Cardiac muscle cell (in vitro differentiated cells and primary cell): ENCODE measurements around the gene KLHL42. TPM values are rescaled to one million over a fixed set of nuclear protein-coding genes. Genes with fewer than 3 reads are reported as not detected.
"Not testable (repeated sequence)": the region's sequence is repeated elsewhere in the genome, so short reads cannot be mapped to it uniquely, and the experiment has no call there.

ENCODE experiments used
- DNase-seq, 2 donors: peaks; one replicate each; pipeline versions ENCODE4 v3.0.0 to v3.0.0-alpha.2; 2010 to 2017; ENCODE audit warnings: low read depth in 1 of 2, low spot score in 1 of 2
- H3K27ac ChIP-seq: fragments of 200-600 bp; sonication (generic); 2 replicates; pipeline ENCODE4 v1.5.1; 2016
- H3K27me3 ChIP-seq: fragments of 200-600 bp; sonication (generic); 2 replicates; pipeline ENCODE4 v1.6.0; 2016; ENCODE audit warnings: control low read depth
- H3K36me3 ChIP-seq: fragments of 200-600 bp; sonication (generic); 2 replicates; pipeline ENCODE4 v1.5.1; 2016; ENCODE audit warnings: control low read depth
- H3K4me1 ChIP-seq: fragments of 200-600 bp; sonication (generic); 2 replicates; pipeline ENCODE4 v1.8.1; 2017; ENCODE audit warnings: low read depth, mild to moderate bottlenecking, mixed run types
- H3K4me3 ChIP-seq: fragments of 200-600 bp; sonication (generic); 2 replicates; pipeline ENCODE4 v1.5.1; 2016; ENCODE audit warnings: mild to moderate bottlenecking
- H3K9me3 ChIP-seq: fragments of 200-600 bp; sonication (generic); 2 replicates; pipeline ENCODE4 v1.5.1; 2017; ENCODE audit warnings: low read depth, mild to moderate bottlenecking, control low read depth
- polyA plus RNA-seq: library from polyadenylated mRNA; unstranded; fragments of >200 nt; fragmentation: Nextera tagmentation; extraction: Ambion mirVana; gene quantifications from 2 replicates; pipeline ENCODE4 v1.2.1, GENCODE V29; 2016
- total RNA-seq: library from RNA; depleted of rRNA; stranded (reverse); fragments of >200 nt; gene quantifications from 2 replicates; pipeline ENCODE4 v1.2.3, GENCODE V29; 2016
- TF ChIP-seq, protein P1 (sequence below): IDR thresholded peaks from 2 replicates; pipeline ENCODE4 v1.5.1; 2012; ENCODE audit warnings: low read depth, mild to moderate bottlenecking, low read length

KLHL42 gene
- total and polyA plus RNA-seq, 2 experiments from 2014 or later, result 25.7 to 42.2 TPM

GRCh38 chr12:27743601-27744000 is 36.4 kb upstream of the KLHL42 start:
- Histone ChIP-seq H3K4me1 (no peaks in the 10 kb centered on the region), H3K36me3 (peaks cover 14% of the 10 kb centered on the region), H3K4me3 (no peak overlapping the region), H3K27ac (no peak overlapping the region), H3K27me3 (no peaks in the 10 kb centered on the region), H3K9me3 (no peaks in the 10 kb centered on the region)
- TF ChIP-seq, protein P1, sequence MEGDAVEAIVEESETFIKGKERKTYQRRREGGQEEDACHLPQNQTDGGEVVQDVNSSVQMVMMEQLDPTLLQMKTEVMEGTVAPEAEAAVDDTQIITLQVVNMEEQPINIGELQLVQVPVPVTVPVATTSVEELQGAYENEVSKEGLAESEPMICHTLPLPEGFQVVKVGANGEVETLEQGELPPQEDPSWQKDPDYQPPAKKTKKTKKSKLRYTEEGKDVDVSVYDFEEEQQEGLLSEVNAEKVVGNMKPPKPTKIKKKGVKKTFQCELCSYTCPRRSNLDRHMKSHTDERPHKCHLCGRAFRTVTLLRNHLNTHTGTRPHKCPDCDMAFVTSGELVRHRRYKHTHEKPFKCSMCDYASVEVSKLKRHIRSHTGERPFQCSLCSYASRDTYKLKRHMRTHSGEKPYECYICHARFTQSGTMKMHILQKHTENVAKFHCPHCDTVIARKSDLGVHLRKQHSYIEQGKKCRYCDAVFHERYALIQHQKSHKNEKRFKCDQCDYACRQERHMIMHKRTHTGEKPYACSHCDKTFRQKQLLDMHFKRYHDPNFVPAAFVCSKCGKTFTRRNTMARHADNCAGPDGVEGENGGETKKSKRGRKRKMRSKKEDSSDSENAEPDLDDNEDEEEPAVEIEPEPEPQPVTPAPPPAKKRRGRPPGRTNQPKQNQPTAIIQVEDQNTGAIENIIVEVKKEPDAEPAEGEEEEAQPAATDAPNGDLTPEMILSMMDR, result no peak
- DNase-seq, result no peak

DNA sequence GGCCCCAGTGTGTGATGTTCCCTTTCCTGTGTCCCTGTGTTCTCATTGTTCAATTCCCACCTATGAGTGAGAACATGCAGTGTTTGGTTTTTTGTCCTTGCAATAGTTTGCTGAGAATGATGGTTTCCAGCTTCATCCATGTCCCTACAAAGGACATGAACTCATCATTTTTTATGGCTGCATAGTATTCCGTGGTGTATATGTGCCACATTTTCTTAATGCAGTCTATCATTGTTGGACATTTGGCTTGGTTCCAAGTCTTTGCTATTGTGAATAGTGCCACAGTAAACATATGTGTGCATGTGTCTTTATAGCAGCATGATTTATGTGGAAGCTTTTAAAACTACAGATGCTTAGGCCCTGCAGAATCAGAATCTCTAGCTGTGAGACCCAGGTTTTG is 34.3 kb upstream of the KLHL42 start:
- not testable (repeated sequence) for H3K4me1 ChIP-seq, H3K9me3 ChIP-seq, H3K36me3 ChIP-seq, H3K4me3 ChIP-seq, H3K27ac ChIP-seq, DNase-seq, H3K27me3 ChIP-seq

DNA sequence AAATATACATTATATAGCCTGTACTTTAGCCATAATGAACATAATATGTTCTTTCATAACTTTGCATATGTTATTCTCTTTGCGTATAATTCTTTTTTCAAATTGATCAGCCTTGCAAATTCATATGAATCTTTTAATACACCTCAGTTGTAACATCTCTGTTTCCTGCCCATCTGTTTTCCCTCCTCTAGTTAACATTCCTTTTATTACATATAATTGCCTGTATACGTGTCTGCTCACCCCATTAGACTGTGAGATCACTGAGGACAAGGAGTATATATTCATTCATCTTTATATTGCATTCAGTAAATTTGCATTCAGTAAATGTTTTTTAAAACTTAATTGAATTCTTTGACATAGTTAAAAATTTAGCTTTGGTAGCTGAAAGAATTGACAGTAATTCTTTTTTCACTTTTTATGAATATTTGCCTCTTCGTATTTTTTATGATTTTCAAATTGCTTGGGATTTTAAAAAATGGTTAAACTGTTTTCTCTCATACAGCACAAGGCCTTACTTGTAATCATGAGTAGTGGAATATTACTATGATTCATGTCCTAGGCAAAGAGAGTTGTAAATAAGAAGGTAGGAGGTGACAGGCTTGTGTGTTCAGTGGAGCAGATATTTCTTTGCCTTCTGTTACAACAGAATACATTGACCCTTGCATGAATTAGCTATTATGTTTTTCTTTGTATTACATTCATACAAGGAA is 32.8 kb upstream of the KLHL42 start:
- peak in 1 of 2 donors; percentile 46 for DNase-seq
- Histone ChIP-seq H3K36me3 (peaks cover 8% of the 10 kb centered on the region), H3K9me3 (no peaks in the 10 kb centered on the region), H3K4me1 (no peaks in the 10 kb centered on the region), H3K4me3 (no peak overlapping the region), H3K27ac (no peak overlapping the region), H3K27me3 (no peaks in the 10 kb centered on the region)
- TF ChIP-seq, protein P1, result no peak

GRCh38 chr12:27751386-27752047 is 28.5 kb upstream of the KLHL42 start:
- Histone ChIP-seq H3K27ac (peak overlapping the region; percentile 53), H3K27me3 (no peaks in the 10 kb centered on the region), H3K36me3 (peaks cover 14% of the 10 kb centered on the region), H3K4me1 (no peaks in the 10 kb centered on the region), H3K9me3 (no peaks in the 10 kb centered on the region), H3K4me3 (no peak overlapping the region)
- DNase-seq, result no peak
- TF ChIP-seq, protein P1, result no peak

- H3K27ac ChIP-seq, result no peak overlapping the region
- no peaks in the 10 kb centered on the region for H3K4me1 ChIP-seq
- no peak for DNase-seq
- H3K27me3 ChIP-seq, result no peaks in the 10 kb centered on the region
- H3K4me3 ChIP-seq, result no peak overlapping the region
- H3K9me3 ChIP-seq, result no peaks in the 10 kb centered on the region
- TF ChIP-seq, protein P1, result no peak
- peaks cover 14% of the 10 kb centered on the region for H3K36me3 ChIP-seq
These were observed 25.2 kb upstream of the KLHL42 start for GRCh38 chr12:27754795-27755194.

DNA sequence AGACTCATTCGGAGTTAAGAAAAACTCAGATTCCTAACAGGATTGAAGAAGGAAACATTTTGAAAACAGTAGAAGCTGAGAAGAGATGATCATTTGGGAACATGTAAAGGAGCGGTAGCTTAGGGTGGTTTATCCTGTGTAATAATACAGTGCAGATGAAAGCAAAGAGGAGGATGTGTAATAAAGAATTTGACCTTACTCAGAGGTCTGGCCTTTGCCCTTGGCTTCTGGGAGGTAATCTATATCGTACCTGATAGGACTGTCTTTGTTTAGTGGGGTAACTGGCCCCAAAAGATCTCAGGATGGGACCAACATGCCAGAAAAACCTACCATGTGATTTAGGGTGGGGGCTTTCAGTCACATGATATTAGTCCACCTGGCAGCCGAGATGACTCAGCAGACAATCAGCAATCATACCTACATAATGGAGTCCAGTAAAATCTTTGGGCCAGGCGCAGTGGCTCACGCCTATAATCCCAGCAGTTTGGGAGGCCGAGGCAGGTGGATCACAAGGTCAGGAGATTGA is 23.3 kb upstream of the KLHL42 start:
- Histone ChIP-seq H3K27me3 (no peaks in the 10 kb centered on the region), H3K9me3 (no peaks in the 10 kb centered on the region), H3K27ac (peak overlapping the region; percentile 42), H3K36me3 (peaks cover 14% of the 10 kb centered on the region), H3K4me1 (no peaks in the 10 kb centered on the region), H3K4me3 (no peak overlapping the region)
- DNase-seq, result no peak
- TF ChIP-seq, protein P1, result no peak
